GM23338 (cell line): ENCODE data around the gene EVA1B. TPM values are rescaled to one million over a fixed set of nuclear protein-coding genes. Genes with fewer than 3 reads are reported as not detected.

ENCODE experiments used
- ATAC-seq: fragments of 200-7000 bp; cut with Tn5 transposase; 3 replicates; pipeline ENCODE4 v1.9.1; 2020
- DNase-seq: peaks from one replicate; pipeline ENCODE4 v3.0.0-alpha.2; 2015; ENCODE audit warnings: low spot score
- H2AFZ ChIP-seq: fragments of 200-600 bp; sonication (generic); 2 replicates; pipeline ENCODE4 v1.8.0; 2016; ENCODE audit warnings: antibody characterized with exemption, mild to moderate bottlenecking, moderate library complexity
- H3F3A ChIP-seq: fragments of 200-600 bp; sonication (generic); replicated peaks from 2 replicates; pipeline ENCODE4 v1.8.0; 2017; ENCODE audit warnings: antibody characterized with exemption, mixed run types, low read depth
- H3K27ac ChIP-seq: fragments of 200-600 bp; sonication (generic); 2 replicates; pipeline ENCODE4 v1.6.1; 2016; ENCODE audit warnings: low read depth
- H3K27me3 ChIP-seq: fragments of 200-600 bp; sonication (generic); 2 replicates; pipeline ENCODE4 v1.8.0; 2016; ENCODE audit warnings: mild to moderate bottlenecking, mixed run types, moderate library complexity; ENCODE audit not compliant: insufficient read depth
- H3K36me3 ChIP-seq: fragments of 200-600 bp; sonication (generic); 2 replicates; pipeline ENCODE4 v1.8.0; 2016; ENCODE audit warnings: mild to moderate bottlenecking; ENCODE audit not compliant: insufficient read depth
- H3K4me1 ChIP-seq: fragments of 200-600 bp; sonication (generic); 2 replicates; pipeline ENCODE4 v1.8.0; 2016; ENCODE audit warnings: mild to moderate bottlenecking, moderate library complexity; ENCODE audit not compliant: insufficient read depth
- H3K4me2 ChIP-seq: fragments of 200-600 bp; sonication (generic); 2 replicates; pipeline ENCODE4 v1.7.1; 2017; ENCODE audit warnings: mixed run types
- H3K4me3 ChIP-seq: fragments of 200-600 bp; sonication (generic); 2 replicates; pipeline ENCODE4 v1.6.1; 2016; ENCODE audit warnings: mixed run types
- H3K79me2 ChIP-seq: fragments of 200-600 bp; sonication (generic); replicated peaks from 2 replicates; pipeline ENCODE4 v1.8.0; 2017; ENCODE audit warnings: mild to moderate bottlenecking; ENCODE audit not compliant: insufficient read depth
- H3K9me2 ChIP-seq: fragments of 200-600 bp; sonication (generic); 2 replicates; pipeline ENCODE4 v1.8.0; 2017; ENCODE audit not compliant: insufficient read depth
- H4K20me1 ChIP-seq: fragments of 200-600 bp; sonication (generic); replicated peaks from 2 replicates; pipeline ENCODE4 v1.8.0; 2017; ENCODE audit warnings: mild to moderate bottlenecking; ENCODE audit not compliant: insufficient read depth
- H3K27ac Mint-ChIP-seq: 2 replicates; pipeline ENCODE4 v1.8.0; 2020; ENCODE audit warnings: inconsistent platforms, mild to moderate bottlenecking, moderate library complexity, mixed read lengths
- H3K27me3 Mint-ChIP-seq: 3 replicates; pipeline ENCODE4 v1.8.0; 2022; ENCODE audit warnings: low read depth, mild to moderate bottlenecking, moderate library complexity, mixed read lengths, inconsistent platforms; ENCODE audit not compliant: insufficient read depth, poor library complexity
- H3K36me3 Mint-ChIP-seq: 3 replicates; pipeline ENCODE4 v1.8.0; 2021; ENCODE audit warnings: low read depth, mild to moderate bottlenecking, inconsistent platforms, moderate library complexity, mixed read lengths
- H3K4me1 Mint-ChIP-seq: 3 replicates; pipeline ENCODE4 v1.8.0; 2020; ENCODE audit warnings: mild to moderate bottlenecking, inconsistent platforms, mixed read lengths
- H3K4me3 Mint-ChIP-seq: 3 replicates; pipeline ENCODE4 v1.8.0; 2021; ENCODE audit warnings: moderate library complexity, mild to moderate bottlenecking, inconsistent platforms, mixed read lengths
- H3K9me3 Mint-ChIP-seq: 3 replicates; pipeline ENCODE4 v1.8.0; 2020; ENCODE audit warnings: moderate library complexity, mild to moderate bottlenecking, inconsistent platforms, mixed read lengths
- CREB1 ChIP-seq: fragments of 250-450 bp; sonication (Bioruptor Pico); IDR thresholded peaks from 2 replicates; pipeline ENCODE4 v1.5.0; 2020; ENCODE audit warnings: low read depth, mild to moderate bottlenecking, moderate library complexity
- CTCF ChIP-seq, 2 experiments: fragments of 200-600 bp in 1 of 2; sonication (generic) in 1 of 2; conservative IDR thresholded peaks; 2 replicates each; pipeline versions ENCODE4 v1.5.1 to v1.6.1; 2016 to 2017; ENCODE audit warnings: antibody characterized with exemption in 2 of 2, low read depth in 2 of 2, mild to moderate bottlenecking in 2 of 2, moderate library complexity in 1 of 2
- ETS1 ChIP-seq: IDR thresholded peaks from 2 replicates; pipeline ENCODE4 v1.6.1; 2016; ENCODE audit warnings: antibody characterized with exemption
- EZH2 ChIP-seq: fragments of 200-600 bp; sonication (generic); IDR thresholded peaks from one replicate; pipeline ENCODE4 v1.8.0; 2017; ENCODE audit warnings: antibody characterized with exemption, mild to moderate bottlenecking, low read depth; ENCODE audit not compliant: unreplicated experiment
- EZH2phosphoT487 ChIP-seq: fragments of 200-600 bp; sonication (generic); IDR thresholded peaks from one replicate; pipeline ENCODE4 v1.8.1; 2018; ENCODE audit warnings: antibody characterized with exemption; ENCODE audit not compliant: unreplicated experiment
- JUNB ChIP-seq: IDR thresholded peaks from one replicate; pipeline ENCODE4 v1.6.1; 2016; ENCODE audit warnings: antibody characterized with exemption; ENCODE audit not compliant: unreplicated experiment
- NANOG ChIP-seq: IDR thresholded peaks from 2 replicates; pipeline ENCODE4 v1.6.1; 2016; ENCODE audit warnings: antibody characterized with exemption, borderline replicate concordance
- POLR2AphosphoS5 ChIP-seq: IDR thresholded peaks from 2 replicates; pipeline ENCODE4 v1.6.1; 2016; ENCODE audit warnings: antibody characterized with exemption, low read depth
- REST ChIP-seq: IDR thresholded peaks from one replicate; pipeline ENCODE4 v1.6.1; 2018; ENCODE audit warnings: antibody characterized with exemption; ENCODE audit not compliant: unreplicated experiment
- STAT1 ChIP-seq: IDR thresholded peaks from one replicate; pipeline ENCODE4 v1.6.1; 2016; ENCODE audit warnings: antibody characterized with exemption; ENCODE audit not compliant: unreplicated experiment
- ZNF114 ChIP-seq: fragments of 250-450 bp; sonication (Bioruptor Pico); IDR thresholded peaks from 2 replicates; pipeline ENCODE4 v1.5.0; 2020; ENCODE audit warnings: mild to moderate bottlenecking, moderate library complexity
- ZNF331 ChIP-seq: fragments of 250-450 bp; sonication (Bioruptor Pico); IDR thresholded peaks from 2 replicates; pipeline ENCODE4 v1.5.0; 2020; ENCODE audit warnings: low read depth, mild to moderate bottlenecking, moderate library complexity
- polyA plus RNA-seq: library from polyadenylated mRNA; unstranded; fragments of >200 nt; fragmentation: Nextera tagmentation; extraction: Ambion mirVana; gene quantifications from 2 replicates; pipeline ENCODE4 v1.2.1, GENCODE V29; 2016
- total RNA-seq: library from RNA; depleted of rRNA; stranded (reverse); fragments of >200 nt; shearing (Covaris generic); gene quantifications from 2 replicates; pipeline ENCODE4 v1.2.3, GENCODE V29; 2014

Gene EVA1B
- total and polyA plus RNA-seq, 2 experiments from 2014 or later = 9.2 to 27.3 TPM

- no peak overlapping the region for H3K4me2 ChIP-seq
- H3K36me3 Mint-ChIP-seq = peaks cover 31% of the 10 kb centered on the region
- no peaks in the 10 kb centered on the region for H3K27me3 ChIP-seq
- no peak overlapping the region for H3K27ac Mint-ChIP-seq
- no peaks in the 10 kb centered on the region for H3K9me3 Mint-ChIP-seq
- H3K4me1 Mint-ChIP-seq = no peaks in the 10 kb centered on the region
- no peak overlapping the region for H3K4me3 Mint-ChIP-seq
- peaks cover 5% of the 10 kb centered on the region for H3K27me3 Mint-ChIP-seq
- H3K27ac ChIP-seq = no peak overlapping the region; the same call in 1 of the 2 replicates
- H3K4me3 ChIP-seq = no peak overlapping the region
- no peaks in the 10 kb centered on the region for H3K9me2 ChIP-seq
- no peaks in the 10 kb centered on the region for H3K36me3 ChIP-seq
- H3K4me1 ChIP-seq = no peaks in the 10 kb centered on the region
- no peaks in the 10 kb centered on the region; the same call in none of the 2 replicates for H3F3A ChIP-seq
- peaks cover 93% of the 10 kb centered on the region for H3K79me2 ChIP-seq
- TF ChIP-seq REST (no peak), STAT1 (no peak)
- no peak for ATAC-seq
- no peak for DNase-seq
- H4K20me1 ChIP-seq = peaks cover 45% of the 10 kb centered on the region
- no peak overlapping the region for H2AFZ ChIP-seq
Observed at GRCh38 chr1:36276688-36277087, 46.8 kb downstream of the EVA1B start.

GRCh38 chr1:36274201-36274600 lies 49.2 kb downstream of the EVA1B start:
- H3K27ac ChIP-seq = no peak overlapping the region
- TF ChIP-seq ZNF331 (CRISPR knock-in tag) (no peak), STAT1 (no peak), CTCF (conservative IDR thresholded peaks at IDR 0.05; ENCODE audit: low read depth in 2 of 2) (no peak), JUNB (no peak), POLR2AphosphoS5 (no peak), EZH2 (no peak), NANOG (no peak), ETS1 (no peak), ZNF114 (CRISPR knock-in tag) (no peak), CREB1 (no peak), EZH2phosphoT487 (no peak), REST (no peak)

More at GRCh38 chr1:36274201-36274600, 49.2 kb downstream of the EVA1B start:
- Histone ChIP-seq H4K20me1 (peaks cover 34% of the 10 kb centered on the region), H3K27me3 (no peaks in the 10 kb centered on the region), H2AFZ (no peak overlapping the region), H3K9me2 (no peaks in the 10 kb centered on the region), H3K36me3 (no peaks in the 10 kb centered on the region), H3K79me2 (peaks cover 92% of the 10 kb centered on the region), H3K4me1 (no peaks in the 10 kb centered on the region), H3K4me3 (no peak overlapping the region), H3K4me2 (no peak overlapping the region), H3F3A (0 out of 2 replicates have a peak, but pooled peaks cover 4% of the 10 kb centered on the region)
- no peaks in the 10 kb centered on the region for H3K9me3 Mint-ChIP-seq
- ATAC-seq (no peak), DNase-seq (no peak)
- no peak overlapping the region for H3K4me3 Mint-ChIP-seq
- H3K27ac Mint-ChIP-seq = no peak overlapping the region
- H3K4me1 Mint-ChIP-seq = no peaks in the 10 kb centered on the region
- peaks cover 5% of the 10 kb centered on the region for H3K27me3 Mint-ChIP-seq
- peaks cover 40% of the 10 kb centered on the region for H3K36me3 Mint-ChIP-seq
